ENCODE results near the gene ATN1.
"Not testable (repeated sequence)": the region's sequence is repeated elsewhere in the genome, so short reads cannot be mapped to it uniquely, and the experiment has no call there.

The ATN1 gene

DNA sequence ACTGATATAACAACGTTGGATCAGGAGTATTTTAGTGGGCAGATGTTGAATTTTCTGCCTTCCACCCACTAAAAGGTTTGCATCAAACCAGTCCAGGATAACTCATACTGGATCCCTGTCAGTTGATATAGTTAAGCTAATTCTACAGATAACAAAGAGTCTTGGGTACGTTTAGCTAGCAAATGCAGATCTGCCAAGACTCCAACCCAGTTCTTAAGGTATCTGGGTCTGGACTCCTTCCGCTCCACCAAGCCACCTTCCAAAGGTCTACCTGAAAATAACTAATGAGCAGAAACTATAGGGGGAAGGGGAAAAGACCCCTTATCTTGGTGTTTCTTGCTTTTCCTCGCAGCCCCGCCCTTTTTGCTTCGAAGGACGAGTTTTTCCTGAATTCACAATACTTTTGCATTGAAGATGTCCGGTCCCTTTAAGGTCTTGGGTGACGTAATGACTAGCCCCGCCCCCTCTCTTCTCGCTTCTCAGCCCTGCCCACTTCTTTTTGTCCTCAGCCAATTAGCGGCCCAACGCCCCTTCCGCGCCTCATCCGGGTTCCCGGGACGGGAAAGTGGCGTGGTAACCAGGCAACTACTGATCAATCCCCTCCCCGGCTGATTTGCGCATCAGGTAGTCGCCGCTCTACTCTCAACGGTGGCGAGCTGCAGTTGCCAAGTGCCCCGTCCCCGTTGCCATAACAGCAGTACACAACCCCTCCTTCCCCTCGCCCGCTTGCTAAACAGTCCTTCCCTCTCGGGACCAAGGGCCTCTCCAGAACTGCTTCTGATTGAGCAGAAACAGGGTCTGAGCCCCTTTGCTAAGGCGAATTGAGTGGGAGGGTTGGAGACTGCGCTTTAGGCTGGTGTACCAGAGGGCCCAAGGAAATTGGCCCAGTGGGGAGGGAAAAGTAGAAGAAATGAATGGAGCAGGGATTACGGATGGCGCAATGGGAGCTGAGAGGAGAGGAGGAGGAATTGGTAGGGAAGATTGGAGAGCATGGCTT, 23.2 kb upstream of the ATN1 start, which contains the start of gene LRRC23:
TSS of gene LRRC23 (plus strand) at position 543 of the 997 bp plus-strand sequence. CDS start 812 bp downstream, outside the sequence.
- peak; percentile 95 for DNase-seq

DNA sequence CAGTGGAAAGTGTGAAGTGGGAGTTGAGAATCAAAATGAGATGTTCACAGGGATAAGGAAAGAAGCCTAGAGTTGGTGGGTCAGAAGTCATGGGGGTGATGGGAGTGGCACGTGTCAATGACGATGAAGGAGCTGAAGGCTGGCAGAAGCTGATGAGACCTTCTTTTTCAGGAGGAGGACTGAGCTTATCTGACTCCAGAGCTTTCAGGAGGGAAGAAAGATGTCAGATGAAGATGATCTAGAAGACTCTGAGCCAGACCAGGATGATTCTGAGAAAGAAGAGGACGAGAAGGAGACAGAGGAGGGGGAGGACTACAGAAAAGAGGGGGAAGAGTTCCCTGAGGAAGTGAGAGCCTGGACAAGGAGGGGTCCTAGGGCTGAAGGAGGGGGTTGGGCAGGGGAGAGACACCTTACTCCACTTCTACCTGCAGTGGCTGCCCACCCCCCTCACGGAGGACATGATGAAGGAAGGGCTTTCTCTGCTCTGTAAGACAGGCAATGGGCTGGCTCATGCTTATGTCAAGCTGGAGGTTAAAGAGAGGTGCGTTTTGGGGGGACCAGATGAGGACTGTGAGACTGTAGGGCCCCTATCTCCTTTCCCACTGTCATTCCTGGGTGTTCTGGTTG, 22.2 kb upstream of the ATN1 start:
- DNase-seq: no peak

DNA sequence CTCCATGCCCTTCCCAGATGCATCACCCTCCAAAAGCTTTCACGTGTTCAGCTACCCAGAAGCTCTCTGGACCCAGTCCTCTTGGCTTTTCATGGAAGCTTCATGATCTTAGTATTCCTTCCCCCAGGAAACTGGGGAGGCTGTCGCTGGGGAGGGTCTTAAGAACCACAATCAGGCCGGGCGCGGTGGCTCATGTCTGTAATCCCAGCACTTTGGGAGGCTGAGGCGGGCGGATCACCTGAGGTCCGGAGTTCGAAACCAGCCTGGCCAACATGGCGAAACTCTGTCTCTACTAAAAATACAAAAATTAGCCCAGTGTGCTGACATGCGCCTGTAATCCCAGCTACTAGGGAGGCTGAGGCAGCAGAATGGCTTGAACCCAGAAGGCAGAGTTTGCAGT, 19.6 kb upstream of the ATN1 start:
- not testable (repeated sequence) for DNase-seq

DNA sequence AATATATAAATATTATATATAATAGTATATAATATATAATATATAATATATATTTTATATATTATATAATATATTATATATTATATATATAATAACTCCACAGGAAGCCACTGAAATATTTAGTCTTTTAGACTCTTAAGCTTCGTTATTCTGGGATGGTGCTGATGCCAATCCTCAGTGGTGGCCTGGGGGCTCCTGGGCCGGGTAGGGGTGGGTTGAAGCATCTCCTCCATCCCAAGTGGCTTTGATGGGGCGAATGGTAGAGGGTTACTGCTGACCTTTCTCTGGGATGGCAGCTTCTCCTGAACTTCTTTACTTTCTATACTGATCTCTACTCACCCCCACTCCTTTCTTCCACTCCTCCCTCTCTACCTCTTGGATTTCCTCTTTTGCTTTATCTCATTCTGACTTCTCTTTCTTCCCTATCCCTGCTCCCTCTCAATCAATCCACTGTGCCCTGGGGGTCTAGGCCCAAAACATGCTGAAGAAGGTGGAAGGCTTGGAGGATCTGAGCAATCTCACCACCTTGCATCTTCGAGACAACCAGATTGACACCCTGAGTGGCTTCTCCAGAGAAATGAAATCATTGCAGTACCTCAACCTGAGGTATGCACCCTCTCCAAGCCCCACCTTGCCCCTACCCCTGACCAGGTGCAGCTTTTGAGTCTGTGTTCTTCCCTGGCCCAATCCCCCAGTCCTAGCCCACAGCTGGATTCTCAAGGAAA, 18.2 kb upstream of the ATN1 start:
- DNase-seq: no peak

DNA sequence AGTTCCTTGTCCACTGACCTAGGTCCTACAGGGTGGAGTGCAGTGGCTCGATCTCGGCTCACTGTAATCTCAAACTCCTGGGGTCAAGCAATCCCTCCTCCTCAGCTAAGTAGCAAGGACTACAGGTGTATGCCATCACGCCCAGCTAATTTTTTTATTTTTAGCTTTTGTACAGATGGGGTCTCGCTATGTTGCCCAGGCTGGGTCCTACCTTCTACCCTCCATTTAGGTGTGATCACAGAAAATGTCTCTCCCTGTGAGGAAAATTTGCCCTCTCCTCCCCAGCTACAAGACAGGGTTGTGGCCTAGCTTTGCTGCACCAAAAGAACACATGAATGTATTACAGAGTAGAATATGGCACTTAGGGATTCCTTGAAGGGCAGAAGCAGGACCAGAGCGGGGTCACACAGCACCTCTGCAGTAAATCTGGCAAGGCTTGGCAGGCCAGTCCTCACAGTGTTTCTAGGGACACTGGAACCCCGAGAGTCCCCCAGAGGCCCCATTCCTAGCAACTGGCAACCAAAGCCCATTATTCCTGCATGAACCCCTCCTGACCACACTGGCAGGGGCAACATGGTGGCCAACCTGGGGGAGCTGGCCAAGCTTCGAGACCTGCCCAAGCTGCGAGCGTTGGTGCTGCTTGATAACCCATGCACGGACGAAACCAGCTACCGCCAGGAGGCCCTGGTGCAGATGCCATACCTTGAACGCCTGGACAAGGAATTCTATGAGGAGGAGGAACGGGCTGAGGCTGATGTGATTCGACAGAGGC, 15.4 kb upstream of the ATN1 start:
- no peak for DNase-seq

DNA sequence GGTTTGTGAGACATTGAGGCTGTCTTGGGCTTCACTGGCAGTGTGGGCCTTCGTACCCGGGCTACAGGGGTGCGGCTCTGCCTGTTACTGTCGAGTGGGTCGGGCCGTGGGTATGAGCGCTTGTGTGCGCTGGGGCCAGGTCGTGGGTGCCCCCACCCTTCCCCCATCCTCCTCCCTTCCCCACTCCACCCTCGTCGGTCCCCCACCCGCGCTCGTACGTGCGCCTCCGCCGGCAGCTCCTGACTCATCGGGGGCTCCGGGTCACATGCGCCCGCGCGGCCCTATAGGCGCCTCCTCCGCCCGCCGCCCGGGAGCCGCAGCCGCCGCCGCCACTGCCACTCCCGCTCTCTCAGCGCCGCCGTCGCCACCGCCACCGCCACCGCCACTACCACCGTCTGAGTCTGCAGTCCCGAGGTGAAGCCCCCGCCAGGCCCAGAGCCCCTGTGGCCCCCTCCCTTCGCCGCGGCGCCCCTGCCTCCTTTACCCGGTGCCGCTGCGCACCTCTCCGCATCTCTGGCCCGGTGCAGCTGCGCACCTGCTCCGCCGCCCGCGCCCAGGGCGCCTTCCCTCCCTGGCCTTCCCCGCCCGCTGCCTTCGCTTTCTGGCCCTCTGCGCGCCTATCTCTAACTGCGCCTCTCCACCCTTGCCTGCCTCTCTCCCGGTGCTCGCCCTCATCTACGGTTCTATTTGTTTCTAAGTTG, 13.4 kb upstream of the ATN1 start, which contains the start of gene ENO2:
TSS of gene ENO2 (plus strand) at position 335 of the 701 bp plus-strand sequence. CDS start 1,253 bp downstream, outside the sequence.
- peak; percentile 71 for DNase-seq

DNA sequence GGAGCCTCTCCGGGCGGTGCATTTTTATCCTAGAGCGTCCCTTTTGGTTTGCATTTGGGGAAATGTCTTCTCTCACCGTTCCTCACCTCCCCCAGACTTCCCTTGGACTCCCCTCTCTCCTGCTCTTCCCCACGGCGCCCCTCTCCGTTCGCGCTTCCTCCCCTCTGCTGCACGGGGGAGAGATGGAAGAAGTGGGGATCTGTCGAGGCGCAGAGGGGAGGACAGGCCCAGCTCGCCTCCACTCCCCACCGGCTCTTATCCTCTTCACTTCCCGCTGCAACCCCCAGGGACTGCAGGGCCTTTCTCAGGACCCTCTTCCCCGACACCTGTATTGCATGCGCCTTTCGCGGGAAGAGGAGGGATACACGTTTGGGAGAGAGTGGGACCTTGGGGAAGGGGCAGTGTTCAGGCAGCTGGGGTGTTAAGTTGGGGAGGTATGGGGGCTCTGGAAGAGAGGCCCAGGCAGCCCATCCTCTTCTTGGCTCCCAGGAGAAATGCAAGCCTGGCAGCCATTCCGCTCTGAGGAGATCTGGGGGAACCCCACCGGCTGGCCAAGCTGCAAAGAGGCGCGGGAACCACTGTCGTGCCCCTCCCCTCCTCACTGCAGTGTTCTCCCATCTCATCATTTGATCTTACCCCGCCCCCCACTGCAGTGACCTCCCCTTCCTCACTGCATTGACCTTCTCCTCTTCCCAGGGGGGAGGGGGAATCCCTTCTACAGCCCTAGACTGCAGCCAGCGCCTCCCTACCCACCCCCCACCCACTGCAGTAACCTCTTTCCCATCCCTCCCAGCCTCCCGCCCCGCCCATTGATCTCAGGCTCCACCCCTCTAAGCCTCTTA, 12.6 kb upstream of the ATN1 start:
- no peak for DNase-seq

DNA sequence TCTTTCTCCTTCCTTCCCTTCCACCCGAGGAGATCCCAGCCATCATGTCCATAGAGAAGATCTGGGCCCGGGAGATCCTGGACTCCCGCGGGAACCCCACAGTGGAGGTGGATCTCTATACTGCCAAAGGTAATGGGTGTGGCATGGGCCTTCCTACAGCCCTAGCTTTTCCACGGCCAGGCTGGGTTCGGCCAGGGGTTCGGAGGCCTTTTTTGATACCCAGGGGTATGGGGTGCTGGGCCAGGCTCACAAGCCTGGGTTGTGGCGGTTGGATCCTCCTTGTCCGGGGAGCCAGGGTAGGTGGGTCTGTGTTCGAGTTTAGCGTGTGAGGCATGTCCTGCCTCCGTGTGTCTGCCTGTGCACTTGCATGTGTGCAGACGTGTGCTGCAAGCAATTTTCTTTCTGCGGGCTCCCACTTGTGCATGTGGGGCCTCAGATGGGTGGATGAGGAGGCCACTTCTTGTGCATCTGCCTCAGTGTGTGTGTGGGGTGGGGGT, 11.9 kb upstream of the ATN1 start:
- DNase-seq: no peak

DNA sequence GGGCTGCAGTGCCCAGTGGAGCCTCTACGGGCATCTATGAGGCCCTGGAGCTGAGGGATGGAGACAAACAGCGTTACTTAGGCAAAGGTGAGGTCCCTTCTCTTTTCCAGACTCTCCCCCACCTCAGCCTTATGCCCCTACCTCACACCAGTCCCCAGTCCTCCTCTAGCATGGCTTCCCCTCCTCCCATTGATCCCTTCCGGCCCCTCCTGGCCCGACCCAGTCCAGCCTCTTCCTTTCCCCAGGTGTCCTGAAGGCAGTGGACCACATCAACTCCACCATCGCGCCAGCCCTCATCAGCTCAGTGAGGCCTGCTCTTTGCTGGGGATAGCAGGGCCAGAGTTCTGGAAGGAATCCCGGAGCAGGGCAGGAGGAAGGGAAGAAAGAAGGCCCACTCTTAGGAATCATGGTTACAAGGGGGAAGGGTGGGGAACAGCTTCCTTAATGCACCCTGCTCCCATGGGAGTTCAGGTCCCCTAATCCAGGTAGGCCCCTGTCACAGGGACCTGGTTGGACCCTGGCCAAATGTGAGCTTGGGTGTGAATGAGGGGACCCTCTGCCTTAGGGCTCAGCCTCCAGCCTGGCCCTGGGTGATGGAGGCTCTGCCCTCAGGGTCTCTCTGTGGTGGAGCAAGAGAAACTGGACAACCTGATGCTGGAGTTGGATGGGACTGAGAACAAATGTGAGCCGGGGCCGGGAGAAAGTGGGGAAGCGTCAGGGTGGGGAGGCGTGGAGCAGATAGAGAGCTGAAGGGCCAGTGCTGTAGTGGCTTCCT, 11.1 kb upstream of the ATN1 start:
- no peak for DNase-seq

DNA sequence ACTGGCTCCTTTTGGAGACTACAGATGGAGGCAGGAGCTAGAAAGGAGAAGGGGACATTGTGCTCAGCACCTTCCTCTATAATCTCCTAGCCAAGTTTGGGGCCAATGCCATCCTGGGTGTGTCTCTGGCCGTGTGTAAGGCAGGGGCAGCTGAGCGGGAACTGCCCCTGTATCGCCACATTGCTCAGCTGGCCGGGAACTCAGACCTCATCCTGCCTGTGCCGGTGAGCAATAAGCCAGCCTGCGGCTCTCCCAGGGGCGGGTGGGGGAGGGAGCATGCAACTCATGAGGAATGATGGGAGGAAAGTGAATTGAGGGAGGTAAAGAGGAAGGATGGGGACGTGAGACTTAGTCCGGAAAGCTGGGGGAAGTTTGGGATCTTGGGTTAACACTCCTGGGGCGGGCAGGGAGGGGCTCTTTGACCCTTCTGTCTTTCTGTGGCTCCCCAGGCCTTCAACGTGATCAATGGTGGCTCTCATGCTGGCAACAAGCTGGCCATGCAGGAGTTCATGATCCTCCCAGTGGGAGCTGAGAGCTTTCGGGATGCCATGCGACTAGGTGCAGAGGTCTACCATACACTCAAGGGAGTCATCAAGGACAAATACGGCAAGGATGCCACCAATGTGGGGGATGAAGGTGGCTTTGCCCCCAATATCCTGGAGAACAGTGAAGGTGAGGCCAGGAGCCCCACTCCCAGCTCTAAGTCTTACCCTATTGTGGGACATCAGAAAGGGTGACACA, 10.1 kb upstream of the ATN1 start:
- peak; percentile 53 for DNase-seq

DNA sequence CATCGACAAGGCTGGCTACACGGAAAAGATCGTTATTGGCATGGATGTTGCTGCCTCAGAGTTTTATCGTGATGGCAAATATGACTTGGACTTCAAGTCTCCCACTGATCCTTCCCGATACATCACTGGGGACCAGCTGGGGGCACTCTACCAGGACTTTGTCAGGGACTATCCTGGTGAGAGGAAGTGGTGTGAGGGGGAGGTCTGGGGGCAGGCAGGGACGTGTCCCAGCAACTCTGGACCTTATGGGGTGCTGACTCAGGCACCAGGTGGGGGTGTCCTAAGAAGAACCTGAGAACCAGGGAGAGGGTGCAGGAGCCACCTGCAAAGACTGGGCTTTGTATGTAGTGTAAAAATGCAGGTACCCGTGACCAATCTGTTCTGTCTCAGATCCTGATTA, 8.2 kb upstream of the ATN1 start:
- DNase-seq: no peak

DNA sequence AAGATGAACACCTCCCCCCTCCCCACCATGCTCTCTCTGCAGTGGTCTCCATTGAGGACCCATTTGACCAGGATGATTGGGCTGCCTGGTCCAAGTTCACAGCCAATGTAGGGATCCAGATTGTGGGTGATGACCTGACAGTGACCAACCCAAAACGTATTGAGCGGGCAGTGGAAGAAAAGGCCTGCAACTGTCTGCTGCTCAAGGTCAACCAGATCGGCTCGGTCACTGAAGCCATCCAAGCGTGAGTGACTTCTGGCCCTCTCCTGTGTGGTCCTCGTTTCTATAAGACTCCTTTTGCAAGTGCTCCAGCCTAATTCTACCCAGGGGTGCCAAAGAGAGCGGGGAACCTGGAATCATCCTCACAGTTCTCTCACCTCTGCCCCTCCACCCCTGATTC, 6.2 kb upstream of the ATN1 start:
- no peak for DNase-seq

DNA sequence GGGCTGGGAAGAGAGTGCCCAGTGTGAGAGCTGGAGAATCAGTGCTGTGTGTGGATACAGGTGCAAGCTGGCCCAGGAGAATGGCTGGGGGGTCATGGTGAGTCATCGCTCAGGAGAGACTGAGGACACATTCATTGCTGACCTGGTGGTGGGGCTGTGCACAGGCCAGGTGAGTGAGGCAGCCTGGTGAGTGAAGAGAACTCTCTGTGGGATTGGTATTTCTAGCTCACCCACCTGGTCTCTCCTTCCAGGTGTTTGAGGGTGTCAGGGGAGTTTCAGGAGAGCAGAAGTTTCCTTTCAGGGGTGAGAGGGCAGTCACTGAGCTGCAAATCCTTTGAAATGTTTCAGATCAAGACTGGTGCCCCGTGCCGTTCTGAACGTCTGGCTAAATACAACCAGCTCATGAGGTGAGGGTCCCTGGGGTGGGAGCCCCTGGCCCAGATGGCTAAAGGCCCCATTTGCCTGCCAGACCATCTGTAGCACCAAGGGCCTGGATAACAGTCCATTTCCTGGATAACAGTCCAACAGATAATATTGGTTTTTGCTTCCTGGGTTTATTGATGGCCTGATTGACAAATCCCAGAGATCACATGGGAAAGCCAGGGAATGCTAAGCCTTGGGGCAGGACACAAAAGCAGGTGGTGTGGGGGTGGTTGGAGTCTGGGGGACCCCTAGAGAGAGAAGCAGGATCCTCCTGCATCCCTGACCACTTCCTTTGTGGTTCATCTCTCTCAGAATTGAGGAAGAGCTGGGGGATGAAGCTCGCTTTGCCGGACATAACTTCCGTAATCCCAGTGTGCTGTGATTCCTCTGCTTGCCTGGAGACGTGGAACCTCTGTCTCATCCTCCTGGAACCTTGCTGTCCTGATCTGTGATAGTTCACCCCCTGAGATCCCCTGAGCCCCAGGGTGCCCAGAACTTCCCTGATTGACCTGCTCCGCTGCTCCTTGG, 5.5 kb upstream of the ATN1 start:
- DNase-seq: no peak

DNA sequence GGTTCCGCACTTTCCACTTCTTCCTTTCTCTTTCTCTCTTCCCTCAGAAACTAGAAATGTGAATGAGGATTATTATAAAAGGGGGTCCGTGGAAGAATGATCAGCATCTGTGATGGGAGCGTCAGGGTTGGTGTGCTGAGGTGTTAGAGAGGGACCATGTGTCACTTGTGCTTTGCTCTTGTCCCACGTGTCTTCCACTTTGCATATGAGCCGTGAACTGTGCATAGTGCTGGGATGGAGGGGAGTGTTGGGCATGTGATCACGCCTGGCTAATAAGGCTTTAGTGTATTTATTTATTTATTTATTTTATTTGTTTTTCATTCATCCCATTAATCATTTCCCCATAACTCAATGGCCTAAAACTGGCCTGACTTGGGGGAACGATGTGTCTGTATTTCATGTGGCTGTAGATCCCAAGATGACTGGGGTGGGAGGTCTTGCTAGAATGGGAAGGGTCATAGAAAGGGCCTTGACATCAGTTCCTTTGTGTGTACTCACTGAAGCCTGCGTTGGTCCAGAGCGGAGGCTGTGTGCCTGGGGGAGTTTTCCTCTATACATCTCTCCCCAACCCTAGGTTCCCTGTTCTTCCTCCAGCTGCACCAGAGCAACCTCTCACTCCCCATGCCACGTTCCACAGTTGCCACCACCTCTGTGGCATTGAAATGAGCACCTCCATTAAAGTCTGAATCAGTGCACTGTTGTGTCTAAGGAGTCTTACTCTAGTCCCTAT, 4.6 kb upstream of the ATN1 start:
- no peak for DNase-seq

DNA sequence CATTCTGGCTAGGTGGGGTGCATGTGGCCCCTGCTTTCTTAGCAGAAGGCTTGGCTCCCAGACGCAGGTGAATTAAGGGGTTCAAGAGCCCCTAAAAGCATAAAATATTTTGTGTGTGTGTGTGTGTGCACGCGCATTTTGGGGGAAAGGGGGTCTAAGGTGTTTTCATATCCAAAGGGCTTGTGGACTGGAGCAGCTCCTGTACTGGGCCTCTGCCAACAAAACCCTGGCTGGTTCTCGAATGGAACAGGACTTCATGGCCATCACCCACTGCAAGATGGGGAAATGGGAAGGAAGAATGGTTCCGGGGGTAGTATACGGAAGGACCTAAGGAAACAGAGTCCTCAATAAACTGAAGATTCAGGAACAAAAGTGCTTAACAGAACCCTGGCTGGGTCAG, 3.9 kb upstream of the ATN1 start:
- DNase-seq: no peak

DNA sequence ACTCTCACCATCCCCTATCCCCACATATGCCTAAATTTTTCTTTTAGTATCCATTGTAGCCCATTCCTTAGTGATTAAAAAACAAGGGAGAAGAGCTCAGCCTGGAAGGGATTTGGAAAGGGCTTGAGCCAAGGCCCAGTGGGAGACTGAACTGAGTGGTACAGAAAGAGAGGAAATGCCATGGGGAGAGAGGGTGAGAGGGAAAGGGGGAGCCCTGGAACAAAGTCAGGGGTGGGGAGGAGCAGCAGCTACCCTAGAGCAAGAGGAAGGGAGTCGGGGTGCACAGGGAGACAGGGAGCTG, 2.6 kb upstream of the ATN1 start:
- DNase-seq: no peak

DNA sequence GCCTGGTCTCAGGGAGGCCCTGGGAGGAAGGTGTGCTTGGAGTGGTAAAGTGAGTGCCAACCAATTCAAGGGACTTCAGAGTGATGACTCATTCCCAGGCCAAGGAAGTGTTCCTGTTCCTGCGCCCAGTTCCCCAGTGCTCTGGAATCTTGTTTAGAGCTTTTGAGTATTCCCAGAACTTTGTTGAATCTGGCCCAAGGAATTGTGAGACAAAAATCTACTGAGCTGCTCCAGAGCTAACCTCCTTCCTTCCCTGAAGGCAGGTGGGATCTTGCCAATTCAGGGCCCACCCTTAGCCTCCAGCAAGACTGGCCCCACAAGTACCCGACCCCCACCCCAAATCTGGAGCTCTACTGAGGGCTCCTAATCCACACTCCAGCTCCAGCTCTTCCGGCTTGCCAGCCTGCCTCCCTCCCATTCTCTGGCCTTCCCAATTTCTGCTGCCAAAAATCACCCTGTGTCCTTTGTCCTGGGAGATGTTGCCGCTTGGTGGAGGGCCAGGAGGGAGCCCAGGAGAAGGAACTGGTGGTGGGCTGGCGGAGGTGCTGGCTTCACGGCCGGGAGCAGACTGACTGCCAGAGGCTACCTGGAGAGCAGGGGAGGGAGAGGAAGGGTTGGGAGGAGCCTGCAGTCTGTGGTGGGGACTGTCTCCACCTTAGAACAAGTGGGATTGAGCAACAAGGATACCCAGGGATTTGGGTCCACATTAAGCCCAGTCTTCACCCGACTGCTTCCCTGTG, 2.0 kb upstream of the ATN1 start:
- DNase-seq: peak; percentile 91
